ENCODE results near the gene SLC22A25. TPM values are rescaled to one million over a fixed set of nuclear protein-coding genes. Genes with fewer than 3 reads are reported as not detected.
"Not testable (repeated sequence)": the region's sequence is repeated elsewhere in the genome, so short reads cannot be mapped to it uniquely, and the experiment has no call there.

The SLC22A25 gene
- total and polyA plus RNA-seq, 9 of the 15 experiments (the other 6 are each of a cell fraction or from before 2014, with no cell fraction given) = not detected

- TF ChIP-seq ZNF609 (CRISPR knock-in tag; IDR thresholded peaks at IDR 0.05; ENCODE audit: borderline replicate concordance) (no peak), RFX5 (IDR thresholded peaks at IDR 0.05; ENCODE audit: low read depth, low read length) (no peak)
Measured at GRCh38 chr11:63237413-63237812, 6.0 kb downstream of the SLC22A25 start (continued).

- H4K20me1 ChIP-seq (replicated peaks; ENCODE audit: control insufficient read depth, insufficient read depth, low read length); H3K4me3 ChIP-seq; H3K9ac ChIP-seq (ENCODE audit: insufficient read depth in 1 of 2, low read depth in 2 of 2, low read length in 2 of 2); H2AFZ ChIP-seq (ENCODE audit: low read depth, low read length); H3K4me1 ChIP-seq (replicated peaks in 1 of 2; ENCODE audit: control insufficient read depth in 2 of 2, insufficient read depth in 2 of 2, low read length in 2 of 2); ATAC-seq; H3K9me3 ChIP-seq (replicated peaks; ENCODE audit: control insufficient read depth, insufficient read depth, low read depth, low read length); H3K36me3 ChIP-seq (ENCODE audit: control insufficient read depth, insufficient read depth, low read length); H3K4me2 ChIP-seq (ENCODE audit: insufficient read depth, low read length); intact Hi-C loops (cut with micrococcal nuclease); H3K27me3 ChIP-seq (ENCODE audit: control insufficient read depth in 2 of 2, insufficient read depth in 2 of 2, low read length in 2 of 2); CTCF ChIA-PET (ENCODE audit: low intra/inter-chr PET ratio); BruUV-seq (replicated peaks); in situ Hi-C loops (cut with MboI); H3K9me1 ChIP-seq (ENCODE audit: control insufficient read depth, insufficient read depth, low read length); H3K27ac ChIP-seq (ENCODE audit: extremely low read depth, low read depth, low read length); H3K79me2 ChIP-seq (ENCODE audit: control insufficient read depth, insufficient read depth, low read length); DNase-seq (ENCODE audit: extremely low read depth in 1 of 4, low spot score in 3 of 4); FAIRE-seq: not testable (repeated sequence)
- POLR2A ChIA-PET = interaction anchor here (0.6 kb wide), 1 partner anchor 39 kb away, joined by 3 read pairs; no protein-coding TSS in a partner anchor
- under 1% methylated on average over 7 of the region's 8 CpGs for WGBS (ENCODE audit: insufficient coverage, low coverage, missing lambda C conversion rate)
Measured at GRCh38 chr11:63235471-63236461, 7.6 kb downstream of the SLC22A25 start.

All from K562 (cell line).